ENCODE results near the gene ACTN3.
"Not testable (repeated sequence)": the region's sequence is repeated elsewhere in the genome, so short reads cannot be mapped to it uniquely, and the experiment has no call there.

The ACTN3 gene

GRCh38 chr11:66600631-66601233 lies 54.0 kb downstream of the ACTN3 start:
- DNase-seq = no peak

DNA sequence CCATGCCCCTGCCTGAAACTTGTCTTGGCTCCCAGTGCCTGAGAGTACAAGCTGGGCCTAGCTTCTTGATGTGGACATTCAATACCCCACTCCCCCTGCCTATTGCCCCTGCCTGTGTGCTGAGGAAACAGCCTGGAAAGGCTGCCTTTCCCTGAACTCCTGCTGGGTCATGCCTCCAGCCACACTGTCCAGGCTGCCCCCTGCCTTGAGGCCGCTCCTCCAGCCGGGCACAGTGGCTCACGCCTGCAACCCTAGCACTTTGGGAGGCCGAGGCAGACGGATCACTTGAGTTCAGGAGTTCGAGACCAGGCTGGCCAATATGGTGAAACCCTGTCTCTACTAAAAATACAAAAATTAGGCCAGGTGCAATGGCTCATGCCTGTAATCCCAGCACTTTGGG lies 56.4 kb downstream of the ACTN3 start:
- DNase-seq = no peak

- no peak for DNase-seq
These were observed 57.5 kb downstream of the ACTN3 start for GRCh38 chr11:66604155-66604554.

- not testable (repeated sequence) for DNase-seq
These were observed 59.9 kb downstream of the ACTN3 start for GRCh38 chr11:66606608-66607007.

DNA sequence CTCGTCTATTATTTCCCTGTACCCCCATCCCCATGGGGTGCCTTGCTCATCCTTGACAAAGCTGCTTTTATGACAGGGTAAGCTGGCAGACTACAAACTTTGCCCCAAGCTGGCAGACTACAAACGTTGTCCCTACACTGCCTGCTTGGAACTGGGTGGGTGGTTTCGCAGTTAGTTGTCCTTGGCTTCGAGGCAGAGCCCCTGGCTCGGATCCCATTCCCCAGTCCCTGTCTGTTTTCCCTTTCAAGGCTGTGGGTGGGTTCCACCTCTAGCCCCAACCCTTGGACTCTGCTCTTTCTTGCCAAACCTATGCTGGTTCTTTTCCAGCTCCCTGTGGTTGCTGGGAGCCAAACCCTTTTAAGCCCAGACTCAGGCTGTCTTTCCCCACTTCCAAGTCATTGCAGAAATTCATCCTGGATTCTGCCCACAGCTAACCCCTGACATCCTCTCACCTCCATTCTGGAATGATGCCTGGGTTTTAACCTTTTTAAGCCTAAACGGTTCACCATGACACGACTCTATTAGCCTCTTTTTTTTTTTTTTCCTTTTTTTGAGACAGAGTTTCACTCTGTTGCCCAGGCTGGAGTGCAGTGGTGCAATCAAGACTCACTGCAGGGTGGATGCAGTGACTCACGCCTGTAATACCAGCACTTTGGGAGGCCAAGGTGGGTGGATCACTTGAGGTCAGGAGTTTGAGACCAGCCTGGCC lies 60.6 kb downstream of the ACTN3 start:
- DNase-seq = no peak

- no peak for DNase-seq
These were observed 63.3 kb downstream of the ACTN3 start for GRCh38 chr11:66609721-66610617.

GRCh38 chr11:66612458-66612857 lies 65.8 kb downstream of the ACTN3 start:
- DNase-seq = no peak

All from DMS79 treated with DMSO at 0.1 percent for 48 hours (cell line).